ENCODE data around the gene PLPP1.
A peak's percentile ranks its signal among the peaks of the same experiment; 100 is the strongest.

Gene PLPP1

GRCh38 chr5:55534436-55535198 lies at the start of gene PLPP1:
PLPP1 (minus strand) TSS chr5:55534964; CDS start chr5:55534629, 335 bp downstream.
- DNase-seq (ENCODE audit: low read depth in 2 of 2, low spot score in 1 of 2): peak; percentile 46 to 70

GRCh38 chr5:55583578-55583977 lies 48.8 kb upstream of the PLPP1 start:
- no peak for DNase-seq (ENCODE audit: low read depth in 2 of 2, low spot score in 1 of 2)

DNA sequence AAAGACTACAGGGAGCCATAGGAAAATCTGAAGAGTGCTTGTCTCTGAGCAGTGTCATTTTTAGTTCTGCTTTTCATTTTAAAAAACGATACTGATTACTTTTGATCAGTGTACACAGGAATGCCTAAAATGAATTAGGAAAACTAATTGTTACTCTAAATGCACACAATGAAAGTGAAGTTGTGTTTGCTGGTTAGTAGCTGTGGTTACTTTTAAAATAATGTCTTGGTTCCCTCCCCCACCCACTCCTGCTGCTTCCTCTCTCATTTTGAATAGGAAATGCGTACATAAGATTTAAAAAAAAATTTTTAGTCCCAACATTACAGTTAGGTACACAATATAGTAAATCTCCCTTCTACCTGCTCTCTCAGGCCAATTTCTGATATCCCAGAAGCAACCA lies 47.5 kb upstream of the PLPP1 start:
- no peak for DNase-seq (ENCODE audit: low read depth in 2 of 2, low spot score in 1 of 2)

GRCh38 chr5:55580042-55580441 lies 45.3 kb upstream of the PLPP1 start:
- no peak for DNase-seq (ENCODE audit: low read depth in 2 of 2, low spot score in 1 of 2)

DNA sequence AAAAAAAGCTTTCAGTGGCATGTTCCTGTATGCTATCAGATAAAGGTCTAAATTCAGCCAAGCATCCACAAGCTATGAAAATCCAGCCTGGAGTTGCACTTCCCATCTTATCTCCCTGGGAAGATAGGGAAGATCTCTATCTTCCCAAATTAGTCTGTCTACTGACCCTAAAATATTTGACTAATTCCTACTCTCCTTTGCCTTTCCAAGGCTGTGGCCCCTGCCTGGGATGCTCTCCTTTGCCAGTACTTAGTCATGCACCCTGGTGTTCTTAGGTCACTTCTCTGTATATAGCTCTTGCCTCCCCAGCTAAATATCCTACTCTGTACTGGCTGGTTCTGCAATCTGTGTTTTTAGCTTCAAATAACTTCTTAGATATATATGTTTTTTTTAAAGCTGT lies 44.0 kb upstream of the PLPP1 start:
- no peak for DNase-seq (ENCODE audit: low read depth in 2 of 2, low spot score in 1 of 2)

- no peak for DNase-seq (ENCODE audit: low read depth in 2 of 2, low spot score in 1 of 2)
These were observed 42.7 kb upstream of the PLPP1 start for GRCh38 chr5:55577353-55578060.

DNA sequence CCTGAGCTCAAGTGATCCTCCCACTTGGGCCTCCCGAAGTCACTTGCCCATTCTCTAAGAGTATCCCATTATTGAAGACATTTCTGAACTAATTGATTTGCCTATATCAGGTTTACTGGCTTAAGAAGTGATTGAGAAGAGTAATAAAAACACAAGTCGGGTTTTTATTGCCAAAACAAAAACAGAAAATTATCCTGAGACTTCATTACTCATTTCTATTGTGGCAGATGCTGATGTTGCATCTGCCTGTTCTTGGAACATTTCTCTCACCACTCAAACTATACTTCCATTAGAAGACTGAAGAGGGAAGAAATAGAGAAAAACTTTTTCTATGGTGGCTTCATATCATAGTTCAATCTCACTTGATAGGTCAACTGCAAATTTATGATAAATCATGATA lies 41.9 kb upstream of the PLPP1 start:
- DNase-seq (ENCODE audit: low read depth in 2 of 2, low spot score in 1 of 2): no peak

GRCh38 chr5:55575815-55576583 lies 41.2 kb upstream of the PLPP1 start:
- no peak for DNase-seq (ENCODE audit: low read depth in 2 of 2, low spot score in 1 of 2)

- no peak for DNase-seq (ENCODE audit: low read depth in 2 of 2, low spot score in 1 of 2)
These were observed 37.8 kb upstream of the PLPP1 start for GRCh38 chr5:55572600-55572999.

GRCh38 chr5:55572020-55572419 lies 37.3 kb upstream of the PLPP1 start:
- DNase-seq (ENCODE audit: low read depth in 2 of 2, low spot score in 1 of 2): no peak

GRCh38 chr5:55570570-55570969 lies 35.8 kb upstream of the PLPP1 start:
- no peak for DNase-seq (ENCODE audit: low read depth in 2 of 2, low spot score in 1 of 2)

GRCh38 chr5:55570026-55570425 lies 35.3 kb upstream of the PLPP1 start:
- DNase-seq (ENCODE audit: low read depth in 2 of 2, low spot score in 1 of 2): no peak

DNA sequence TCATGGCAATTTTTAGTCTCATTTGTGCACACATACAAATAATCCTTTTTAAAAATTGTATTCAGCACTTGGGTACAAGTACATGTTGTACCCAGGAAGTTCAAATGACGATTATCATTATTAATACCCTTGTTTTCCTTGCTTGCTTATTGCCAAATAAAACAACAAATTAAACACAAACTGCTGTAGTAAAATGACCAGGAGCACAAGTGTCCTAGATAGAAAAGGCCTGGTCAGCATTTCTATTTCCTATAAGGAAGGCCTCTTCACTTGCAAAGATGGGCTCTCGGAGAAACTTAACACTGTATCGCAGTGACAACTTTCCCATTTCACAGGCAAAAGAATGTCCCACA lies 34.7 kb upstream of the PLPP1 start:
- no peak for DNase-seq (ENCODE audit: low read depth in 2 of 2, low spot score in 1 of 2)

- DNase-seq (ENCODE audit: low read depth in 2 of 2, low spot score in 1 of 2): no peak
These were observed 34.1 kb upstream of the PLPP1 start for GRCh38 chr5:55568654-55569512.

DNA sequence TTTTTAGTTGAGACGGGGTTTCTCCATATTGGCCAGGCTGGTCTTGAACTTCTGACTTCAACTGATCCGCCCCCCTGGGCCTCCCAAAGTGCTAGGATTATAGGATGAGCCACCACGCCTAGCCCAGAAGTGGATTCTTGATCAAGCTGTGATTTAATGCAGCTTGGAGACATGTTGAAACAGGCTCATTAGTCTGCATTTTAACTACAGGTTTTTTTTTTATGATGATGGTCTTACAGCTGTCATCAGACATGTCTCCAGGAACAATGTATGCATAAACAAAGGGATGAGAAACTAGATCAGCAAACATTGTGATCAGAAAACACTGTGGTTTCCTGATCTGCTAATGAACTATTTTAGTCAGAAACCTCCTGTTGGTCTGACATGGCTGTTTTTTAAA lies 30.0 kb upstream of the PLPP1 start:
- DNase-seq (ENCODE audit: low read depth in 2 of 2, low spot score in 1 of 2): no peak

- DNase-seq (ENCODE audit: low read depth in 2 of 2, low spot score in 1 of 2): no peak
These were observed 23.7 kb upstream of the PLPP1 start for GRCh38 chr5:55558484-55558883.

- no peak for DNase-seq (ENCODE audit: low read depth in 2 of 2, low spot score in 1 of 2)
These were observed 22.4 kb upstream of the PLPP1 start for GRCh38 chr5:55557123-55557522.

- no peak for DNase-seq (ENCODE audit: low read depth in 2 of 2, low spot score in 1 of 2)
These were observed 19.9 kb upstream of the PLPP1 start for GRCh38 chr5:55554585-55555202.

GRCh38 chr5:55551904-55552303 lies 17.1 kb upstream of the PLPP1 start:
- no peak for DNase-seq (ENCODE audit: low read depth in 2 of 2, low spot score in 1 of 2)

DNA sequence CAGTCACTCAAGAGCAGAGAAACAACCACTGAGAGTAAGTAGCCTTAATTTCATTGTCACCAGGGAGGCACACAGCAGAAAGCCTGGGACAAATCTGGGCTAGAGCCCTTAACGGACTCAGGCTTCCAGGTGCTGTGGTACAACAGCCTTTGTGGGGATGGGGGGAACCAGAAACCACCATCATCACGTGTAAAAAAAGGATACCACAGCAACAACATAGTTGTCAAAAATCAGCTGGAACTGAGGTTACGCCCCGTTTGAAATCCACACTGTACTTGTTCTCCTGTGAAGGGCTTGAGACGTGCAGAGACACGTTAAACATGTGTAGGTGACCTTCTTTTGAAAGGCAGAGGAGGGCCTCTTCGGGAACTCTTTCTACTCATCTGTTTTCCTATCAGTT lies 16.6 kb upstream of the PLPP1 start:
- DNase-seq (ENCODE audit: low read depth in 2 of 2, low spot score in 1 of 2): no peak

DNA sequence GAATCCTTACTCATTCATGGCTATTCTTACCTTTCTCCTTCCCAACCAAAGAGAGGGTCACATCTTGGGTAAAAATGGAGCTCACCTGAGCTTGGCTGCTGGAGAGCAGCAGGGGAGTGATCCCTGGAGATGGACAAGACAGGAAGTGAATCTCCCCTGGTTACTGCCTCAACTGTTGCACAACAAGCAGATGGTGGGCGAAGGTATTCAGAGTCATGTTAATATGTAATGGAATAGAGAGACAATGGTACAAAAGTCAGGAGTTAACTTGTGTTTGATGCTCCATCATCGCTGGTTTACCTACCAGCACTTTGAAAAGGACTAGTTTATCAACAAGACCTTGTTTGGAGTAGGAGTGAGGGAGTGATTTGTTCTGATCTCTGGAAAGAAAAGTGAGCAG lies 13.0 kb upstream of the PLPP1 start:
- DNase-seq (ENCODE audit: low read depth in 2 of 2, low spot score in 1 of 2): no peak
